Measurements from ENCODE around the gene DHDDS.

The DHDDS gene

GRCh38 chr1:26418865-26419349, 13.2 kb upstream of the DHDDS start:
- DNase-seq, result no peak

DNA sequence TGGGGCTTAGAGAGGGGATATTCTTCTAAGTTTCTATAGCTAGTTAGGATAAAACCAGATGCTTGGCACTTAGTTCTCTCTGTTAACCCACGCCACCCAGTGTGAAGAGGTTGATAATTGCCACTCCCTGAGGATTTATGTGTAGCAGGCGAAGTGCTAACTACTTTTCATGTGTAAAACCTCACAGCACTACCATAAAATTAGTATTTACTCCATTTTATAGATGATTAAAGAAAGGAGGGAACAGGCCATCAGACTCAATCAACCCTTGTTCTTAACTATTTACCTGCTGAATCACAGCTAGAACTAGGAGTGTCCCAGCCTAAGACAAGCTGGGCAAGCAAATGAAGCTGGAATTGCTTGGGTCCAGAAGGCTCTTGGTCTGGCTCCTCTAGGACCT, 12.6 kb upstream of the DHDDS start:
- DNase-seq, result no peak

GRCh38 chr1:26429721-26430120, 2.4 kb upstream of the DHDDS start:
- no peak for DNase-seq

DNA sequence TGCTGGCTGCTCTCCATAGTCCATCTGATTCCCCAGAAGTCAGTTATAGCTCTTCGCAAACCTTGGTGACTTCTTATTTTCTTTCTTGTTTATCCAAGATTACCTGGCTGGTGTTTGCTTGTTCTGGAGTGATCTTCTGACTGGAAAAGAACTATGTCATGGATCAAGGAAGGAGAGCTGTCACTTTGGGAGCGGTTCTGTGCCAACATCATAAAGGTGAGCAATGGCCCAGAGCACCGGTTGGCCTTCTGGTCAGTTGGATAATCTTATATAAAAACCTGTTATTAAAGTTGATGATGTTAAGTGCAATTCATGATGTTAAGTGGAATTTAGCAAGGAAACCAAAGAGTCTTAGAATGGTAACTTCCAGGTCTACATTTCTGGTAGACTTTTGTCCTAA, 672 bp downstream of the DHDDS start:
- no peak for DNase-seq

DNA sequence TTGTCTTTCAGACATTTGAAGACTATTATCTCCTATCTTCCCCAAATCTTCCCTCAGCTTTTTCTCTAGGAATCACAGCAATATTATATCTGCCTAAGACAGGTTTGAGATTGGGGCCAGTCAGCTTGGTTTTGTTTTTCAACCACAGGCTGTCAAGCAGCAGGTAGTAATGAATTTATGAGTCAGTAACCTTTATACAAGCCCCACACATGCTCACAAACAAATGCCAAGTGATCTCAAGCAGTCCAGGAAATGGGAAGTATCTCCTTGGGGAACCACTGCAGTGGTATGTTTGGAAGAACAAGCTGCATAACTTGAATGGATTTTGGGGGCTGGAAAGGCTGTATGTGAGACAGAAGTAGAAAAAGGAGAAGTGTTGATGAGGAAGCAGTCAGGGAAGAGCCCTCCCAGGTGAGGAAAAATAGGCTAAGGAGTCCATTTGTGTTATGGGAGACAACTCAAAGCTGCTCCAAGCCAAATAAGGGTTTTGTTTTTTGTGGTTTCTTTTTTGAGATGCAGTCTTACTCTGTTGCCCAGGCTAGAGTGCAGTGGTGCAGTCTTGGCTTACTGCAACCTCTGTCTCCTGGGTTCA, 2.1 kb downstream of the DHDDS start:
- DNase-seq, result no peak

DNA sequence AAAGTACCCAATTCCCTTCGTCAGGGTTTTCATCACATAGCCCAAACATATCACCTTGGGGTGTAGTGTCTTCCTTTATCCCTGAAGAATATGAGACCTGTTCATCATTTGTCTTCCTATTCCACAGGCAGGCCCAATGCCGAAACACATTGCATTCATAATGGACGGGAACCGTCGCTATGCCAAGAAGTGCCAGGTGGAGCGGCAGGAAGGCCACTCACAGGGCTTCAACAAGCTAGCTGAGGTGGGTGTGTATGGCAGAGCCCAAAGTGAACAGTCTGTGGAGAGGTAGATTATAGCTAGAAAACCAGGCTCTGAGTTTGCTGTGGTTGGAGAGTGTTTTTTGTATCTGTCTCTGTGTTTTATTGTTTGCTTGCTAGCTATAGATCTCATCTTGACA, 5.9 kb downstream of the DHDDS start:
- DNase-seq, result no peak

DNA sequence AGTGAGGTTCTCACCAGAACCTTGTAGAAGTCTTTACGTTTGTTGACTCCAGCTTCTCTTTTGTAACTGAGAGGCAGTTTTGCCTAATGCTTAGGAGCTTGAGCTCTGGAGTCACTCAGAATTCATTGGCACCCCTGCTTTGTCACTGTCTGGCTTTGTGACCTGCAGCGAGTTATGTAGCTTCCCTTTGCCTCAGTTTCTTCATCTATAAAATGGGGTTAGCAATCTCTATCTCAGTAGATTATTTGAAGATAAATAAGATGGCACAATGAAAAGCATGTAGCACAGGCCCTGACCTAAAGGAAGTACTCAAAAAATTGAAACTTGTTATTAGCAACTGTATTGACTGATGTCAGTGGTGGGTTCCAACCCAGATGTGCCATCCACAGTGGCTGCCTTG, 8.1 kb downstream of the DHDDS start:
- DNase-seq, result no peak

GRCh38 chr1:26449868-26450267, 17.7 kb downstream of the DHDDS start:
- DNase-seq, result no peak

DNA sequence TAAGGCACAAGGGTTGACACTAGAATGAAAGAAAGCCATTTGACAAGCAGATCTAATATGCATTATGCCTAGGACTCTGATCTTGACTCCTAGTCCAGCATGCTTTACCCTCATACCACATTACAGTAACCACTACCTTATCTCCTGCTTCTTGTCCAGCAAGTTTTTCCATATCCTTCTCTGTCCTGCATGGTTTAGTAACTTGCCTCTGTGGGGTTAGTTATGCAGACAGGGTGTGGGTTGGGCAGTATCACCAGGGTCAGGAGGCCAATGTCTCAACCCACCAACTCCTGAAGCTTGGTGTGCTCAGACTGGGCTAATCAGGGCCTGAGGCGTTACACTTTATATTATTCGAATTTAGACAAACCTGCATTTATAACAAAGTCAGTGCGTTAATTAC, 18.8 kb downstream of the DHDDS start:
- no peak for DNase-seq

DNA sequence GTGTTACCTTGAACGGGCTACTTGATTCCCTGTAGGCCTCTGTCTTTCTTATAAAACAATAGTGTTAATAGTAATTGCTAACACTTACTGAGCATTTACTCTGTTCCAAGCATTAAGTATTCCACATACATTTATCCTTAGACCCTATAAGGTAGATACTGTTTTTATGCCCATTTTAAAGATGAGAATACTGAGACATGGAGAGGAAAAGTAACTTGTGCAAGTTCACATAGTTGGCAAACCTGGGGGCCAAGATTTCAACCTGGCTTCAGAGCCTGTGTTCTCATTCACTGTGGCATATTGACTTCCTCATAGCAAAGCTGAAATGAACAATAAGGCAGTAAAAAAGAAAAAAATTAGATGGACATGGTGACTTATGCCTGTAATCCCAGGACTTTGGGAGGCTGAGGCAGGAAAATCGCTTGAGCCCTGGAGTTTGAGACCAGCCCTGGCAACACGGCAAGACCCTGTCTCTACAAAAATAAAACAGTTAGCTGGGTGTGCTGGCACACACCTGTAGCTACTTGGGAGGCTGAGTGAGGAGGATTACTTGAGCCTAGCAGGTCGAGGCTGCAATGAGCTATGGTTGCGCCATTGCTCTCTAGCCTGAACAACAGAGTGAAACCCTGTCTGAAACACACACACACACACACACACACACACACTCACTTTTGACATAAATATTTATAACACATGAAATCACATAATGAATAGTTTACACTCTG, 20.5 kb downstream of the DHDDS start:
- no peak for DNase-seq

- no peak for DNase-seq
These were observed 27.0 kb downstream of the DHDDS start for GRCh38 chr1:26459148-26459547.

DNA sequence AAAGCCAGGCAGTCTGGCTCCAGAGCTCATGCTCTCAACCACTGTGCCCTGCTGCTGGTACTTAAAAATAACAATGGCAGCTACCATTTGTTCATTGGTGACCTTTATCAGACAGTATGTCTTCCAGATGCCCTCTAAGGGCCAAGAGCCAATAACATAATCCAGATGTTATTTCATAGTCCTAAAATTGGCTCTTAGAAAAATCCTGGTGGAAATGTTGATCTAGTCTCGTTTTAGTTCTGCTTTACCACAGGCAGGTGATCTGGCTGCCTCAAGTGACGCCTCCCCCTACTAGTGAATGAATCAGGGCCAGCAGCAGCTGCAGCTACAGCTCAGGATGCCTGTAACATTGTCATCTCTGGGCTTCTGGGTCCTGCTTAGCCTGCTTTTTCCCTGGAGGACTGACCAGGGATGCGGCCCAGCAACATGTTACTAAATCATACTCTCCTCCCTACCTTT, 27.5 kb downstream of the DHDDS start:
- DNase-seq, result no peak

DNA sequence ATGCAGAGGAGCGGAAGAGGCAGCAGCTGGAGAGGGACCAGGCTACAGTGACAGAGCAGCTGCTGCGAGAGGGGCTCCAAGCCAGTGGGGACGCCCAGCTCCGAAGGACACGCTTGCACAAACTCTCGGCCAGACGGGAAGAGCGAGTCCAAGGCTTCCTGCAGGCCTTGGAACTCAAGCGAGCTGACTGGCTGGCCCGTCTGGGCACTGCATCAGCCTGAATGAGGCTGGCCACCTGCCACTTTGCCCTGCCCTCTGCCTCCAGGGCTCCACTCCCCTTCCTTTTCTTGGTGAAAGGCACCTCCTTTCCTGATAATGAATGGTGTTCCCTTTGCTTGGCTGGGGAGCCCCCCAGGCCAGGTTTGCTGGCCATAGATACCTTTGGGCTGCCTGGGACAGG, 36.8 kb downstream of the DHDDS start:
- DNase-seq, result no peak

- DNase-seq, result no peak
These were observed 37.4 kb downstream of the DHDDS start for GRCh38 chr1:26469558-26469957.

GRCh38 chr1:26470878-26471497, 38.9 kb downstream of the DHDDS start:
- no peak for DNase-seq

DNA sequence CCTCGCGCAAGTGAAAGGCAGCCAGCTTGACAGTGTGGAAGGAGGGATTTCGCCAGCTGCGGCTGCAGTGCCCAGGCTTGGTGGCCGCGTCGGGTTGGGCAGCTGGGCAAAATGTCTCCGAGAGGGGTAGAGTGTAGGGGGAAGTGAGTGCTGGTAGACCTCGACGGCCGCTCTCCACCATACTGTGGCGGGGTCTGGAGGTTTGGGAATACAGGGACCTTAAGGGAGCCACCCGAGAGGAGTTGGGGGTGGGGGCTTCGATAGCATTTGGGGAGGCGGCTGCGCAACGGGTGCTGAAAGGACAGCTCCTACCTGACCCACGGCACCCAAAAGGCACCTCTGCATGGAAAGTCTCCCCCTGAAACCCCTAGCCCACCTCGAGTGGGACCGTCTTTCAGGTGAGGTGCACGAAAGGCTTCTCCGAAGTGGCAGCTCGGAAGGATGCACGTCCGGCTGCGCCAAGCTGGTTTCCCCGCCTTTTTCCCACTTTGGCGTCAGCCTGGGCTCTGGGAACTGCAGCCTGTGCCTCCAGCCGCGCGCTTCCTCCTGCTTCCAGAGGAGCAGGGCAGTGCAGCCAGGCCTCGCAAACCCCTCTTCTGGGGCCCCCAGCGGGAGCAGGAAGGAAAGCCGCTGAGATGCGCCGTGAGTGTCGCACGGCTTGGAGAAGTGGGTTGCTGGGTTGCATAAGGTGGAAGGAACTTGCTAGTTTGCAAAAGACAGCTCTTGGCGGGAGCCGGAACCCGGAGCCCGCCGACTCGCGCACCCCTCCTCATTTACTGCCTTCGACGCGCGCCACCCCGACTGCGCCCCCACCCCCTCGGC, 39.6 kb downstream of the DHDDS start:
- peak; percentile 24 for DNase-seq

DNA sequence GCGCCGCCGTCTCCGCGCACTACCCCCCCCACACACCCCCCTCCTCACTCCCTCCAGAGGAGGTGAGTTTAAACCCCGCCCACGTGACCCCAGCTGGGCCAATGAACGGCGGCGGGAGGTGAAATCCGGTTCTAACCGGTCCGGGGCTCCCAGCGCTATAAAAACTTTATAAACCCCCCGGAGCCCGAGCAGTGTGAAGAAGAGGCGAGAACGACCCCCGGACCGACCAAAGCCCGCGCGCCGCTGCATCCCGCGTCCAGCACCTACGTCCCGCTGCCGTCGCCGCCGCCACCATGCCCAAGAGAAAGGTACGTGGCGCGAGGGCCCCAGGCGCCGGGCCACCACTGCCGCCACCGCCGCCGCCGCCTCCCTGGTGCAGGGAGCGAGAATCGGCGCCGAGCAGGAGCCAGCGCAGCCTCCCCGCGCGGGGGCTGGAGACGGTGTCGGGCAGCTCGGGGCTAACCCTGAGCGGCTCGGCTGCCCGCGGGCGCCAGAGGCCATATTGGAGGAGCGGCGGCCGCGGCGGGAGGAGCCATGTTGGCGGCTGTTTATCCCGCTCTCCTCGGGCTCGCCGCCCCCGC, 40.3 kb downstream of the DHDDS start, which contains the start of gene HMGN2:
HMGN2 (plus strand) TSS at position 121 of the 581 bp plus-strand sequence; CDS start at position 294, 173 bp downstream.
- peak; percentile 84 for DNase-seq

DNA sequence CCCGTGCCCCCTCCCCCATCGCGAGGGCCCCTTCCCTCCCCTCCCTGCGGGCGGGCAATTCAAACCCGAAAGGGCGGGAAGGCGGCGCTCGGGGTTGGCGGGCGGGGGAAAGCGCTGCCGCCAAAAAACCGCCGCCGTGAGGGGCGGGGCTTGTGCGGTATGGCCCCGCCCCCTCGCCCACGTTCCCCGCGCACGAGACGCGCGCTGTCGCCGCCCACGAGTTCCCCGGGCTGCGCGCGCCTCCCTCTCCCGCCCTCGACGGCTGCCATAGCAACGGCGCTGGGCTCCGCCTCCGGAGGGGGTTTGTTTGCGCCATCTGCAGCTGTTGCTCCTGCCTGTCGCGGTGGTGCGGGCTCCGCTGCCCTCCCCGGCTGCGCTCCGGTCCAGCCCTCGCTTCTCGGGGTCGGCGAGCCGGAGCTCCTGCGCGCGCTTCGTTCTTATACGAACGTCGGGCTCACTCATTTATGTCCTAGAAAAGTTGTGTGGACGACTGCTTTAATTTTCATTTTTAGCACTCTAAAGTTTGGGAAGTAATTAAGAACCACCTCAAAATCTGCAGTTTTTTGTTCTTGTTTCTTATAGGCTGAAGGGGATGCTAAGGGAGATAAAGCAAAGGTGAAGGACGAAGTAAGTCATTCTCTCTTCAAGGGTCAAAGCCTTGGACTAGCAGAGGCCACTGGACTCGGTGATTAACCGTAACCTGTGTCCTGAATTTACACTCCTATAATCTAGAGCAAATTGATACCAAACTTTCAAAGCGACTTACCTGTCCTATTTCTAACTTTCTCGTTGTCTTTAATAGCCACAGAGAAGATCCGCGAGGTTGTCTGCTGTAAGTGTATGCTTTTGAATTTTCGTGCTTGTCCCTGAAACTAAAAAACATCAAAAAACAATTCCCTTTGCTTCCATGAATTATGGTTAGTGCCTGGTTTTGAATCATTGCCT, 41.1 kb downstream of the DHDDS start:
- peak; percentile 99 for DNase-seq

DNA sequence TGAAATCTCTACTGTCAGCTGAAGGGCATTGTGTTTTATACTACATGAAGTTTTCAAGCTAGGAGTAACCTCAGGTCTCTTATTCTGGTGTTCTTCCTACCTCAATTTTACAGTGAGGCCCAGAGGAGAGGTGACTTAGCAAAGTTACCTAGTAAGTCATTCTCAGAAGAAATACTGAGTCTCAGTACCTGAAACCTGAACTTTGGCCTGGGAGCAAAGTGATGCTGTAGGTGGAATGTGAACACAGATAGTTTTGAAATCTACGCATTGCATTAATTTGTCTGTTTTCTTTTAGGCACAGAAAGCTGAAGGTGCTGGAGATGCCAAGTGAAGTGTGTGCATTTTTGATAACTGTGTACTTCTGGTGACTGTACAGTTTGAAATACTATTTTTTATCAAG, 42.7 kb downstream of the DHDDS start:
- DNase-seq, result no peak

DNA sequence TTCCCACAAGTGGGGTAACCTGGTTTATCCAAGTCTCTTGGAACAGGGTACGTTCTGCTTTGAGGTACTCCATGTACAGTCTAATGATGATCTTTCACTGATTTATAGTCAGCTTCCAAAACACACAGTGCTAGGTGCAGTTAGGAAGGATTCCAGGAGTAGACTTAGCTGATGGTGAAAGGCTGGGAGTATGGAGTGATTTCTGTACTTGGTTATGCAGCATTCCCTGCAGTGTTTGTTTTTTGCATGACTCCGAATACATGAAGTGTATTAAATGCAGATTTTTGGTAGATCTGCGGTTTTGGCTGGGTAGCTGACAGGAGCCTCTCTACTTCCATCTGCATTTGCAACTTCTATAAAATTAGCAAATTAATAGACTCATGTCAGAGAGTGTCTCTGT, 43.9 kb downstream of the DHDDS start:
- no peak for DNase-seq

DNA sequence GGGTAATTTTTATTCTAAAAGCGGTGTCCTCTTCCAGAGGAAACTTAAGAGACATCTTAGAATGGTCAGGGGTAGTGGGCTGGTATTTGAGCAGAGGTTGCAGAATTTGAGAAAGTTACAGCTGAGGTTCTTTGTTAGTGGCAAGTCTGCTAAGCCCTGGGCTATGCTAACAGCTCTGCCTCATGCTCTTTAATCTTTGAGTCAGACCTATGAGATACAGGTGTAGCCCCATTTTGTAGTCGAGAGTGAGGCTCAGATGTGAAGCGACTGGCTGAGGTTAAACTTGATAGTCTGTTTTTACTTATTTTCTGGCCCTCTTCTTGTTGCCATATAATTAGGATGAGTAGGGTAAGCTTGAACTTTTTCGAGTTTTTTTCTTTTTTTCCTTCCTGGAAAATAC, 44.8 kb downstream of the DHDDS start:
- no peak for DNase-seq
